Mesenteric fat pad (tissue), 1 donor: ENCODE data around the gene SCYL2. TPM values are rescaled to one million over a fixed set of nuclear protein-coding genes. Genes with fewer than 3 reads are reported as not detected.
"Not testable (repeated sequence)": the region's sequence is repeated elsewhere in the genome, so short reads cannot be mapped to it uniquely, and the experiment has no call there.

Experiments used
- DNase-seq: peaks from one replicate; pipeline ENCODE4 v3.0.0-alpha.2; 2020; ENCODE audit warnings: low spot score
- total RNA-seq: library from RNA; stranded (reverse); fragmentation: NEBNext Ultra II Directional; extraction: Animal tissue kit (Norgen Biotek cat#: 25700); gene quantifications from one replicate; pipeline ENCODE4 v1.2.1, GENCODE V29; 2021
- donor health status: DM: yes; HTN: yes; CAD: no.

The SCYL2 gene
- total RNA-seq, 1 donor from 2014 or later, result 40.0 TPM

DNA sequence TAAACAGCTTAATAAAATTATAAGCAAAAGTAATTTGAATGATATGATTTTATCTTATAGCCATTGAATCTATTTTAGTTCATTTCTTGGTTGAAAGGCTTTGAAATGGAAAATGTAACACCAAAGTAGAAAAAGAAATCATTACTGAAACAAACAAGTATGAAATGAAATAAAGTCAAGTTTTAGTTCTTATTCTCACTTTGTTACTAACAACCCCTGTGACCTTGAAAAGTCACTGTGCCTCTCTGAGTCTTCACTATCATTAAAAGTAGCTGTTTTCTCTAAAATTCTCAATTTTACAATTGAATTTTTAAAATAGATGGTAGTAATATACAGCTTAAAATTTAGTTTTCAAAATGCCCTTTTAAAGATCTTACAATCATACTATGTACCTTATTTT lies 57.5 kb downstream of the SCYL2 start:
- no peak for DNase-seq

DNA sequence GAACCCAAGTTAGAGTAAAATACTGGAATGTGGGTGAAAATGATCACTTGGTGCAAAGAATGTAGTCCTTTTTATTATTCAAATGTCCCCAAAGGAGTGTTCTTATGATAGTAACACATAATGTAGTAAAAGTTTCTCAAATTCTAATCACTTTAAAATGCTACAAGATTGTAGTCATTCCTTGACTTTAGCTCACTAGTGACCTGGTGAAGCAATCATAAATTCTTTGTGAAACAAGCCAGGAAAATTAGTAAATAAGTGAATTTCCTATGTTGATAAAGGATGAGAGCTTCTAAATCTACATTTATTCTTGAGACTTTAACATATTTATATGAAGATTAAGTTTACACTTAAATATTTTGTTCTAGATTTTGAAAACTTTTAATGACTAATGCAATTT lies 59.2 kb downstream of the SCYL2 start:
- no peak for DNase-seq

DNA sequence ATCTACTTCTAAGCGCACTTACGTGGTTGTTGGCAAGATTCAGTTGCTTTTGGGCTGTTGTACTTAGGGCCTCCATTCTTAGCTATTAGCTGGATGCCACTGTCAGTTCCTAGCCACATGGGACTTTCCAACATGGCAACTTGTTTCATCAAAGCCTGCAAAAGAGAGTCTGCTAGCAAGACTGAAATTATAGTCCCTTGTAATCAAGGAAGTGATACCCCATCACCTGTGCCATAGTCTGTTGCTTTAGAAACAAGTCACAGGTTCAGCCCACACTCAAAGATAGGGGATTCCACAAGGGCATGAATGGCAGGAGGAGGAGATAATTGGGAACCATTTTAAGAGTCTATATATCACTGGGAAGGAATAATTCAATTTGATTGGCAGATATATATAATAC lies 62.8 kb downstream of the SCYL2 start:
- no peak for DNase-seq

DNA sequence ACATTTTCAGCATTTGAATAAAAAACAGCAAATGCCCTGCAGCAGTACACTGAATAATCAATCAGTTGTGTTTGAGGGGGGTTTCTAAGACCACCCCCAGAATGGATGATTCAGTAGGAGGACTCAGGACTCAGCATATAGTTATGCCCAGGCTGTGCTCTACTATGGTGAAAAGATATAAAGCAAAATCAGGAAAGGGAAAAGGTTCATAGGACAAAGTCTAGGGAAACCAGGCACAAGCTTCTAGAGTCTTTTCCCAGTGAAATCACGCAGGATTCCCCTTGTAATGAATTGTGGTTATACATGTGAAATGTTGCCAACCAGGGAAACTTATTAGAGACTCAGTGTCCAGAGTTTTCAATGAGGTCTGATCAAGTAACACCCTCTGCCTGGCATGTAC lies 64.9 kb downstream of the SCYL2 start:
- no peak for DNase-seq

DNA sequence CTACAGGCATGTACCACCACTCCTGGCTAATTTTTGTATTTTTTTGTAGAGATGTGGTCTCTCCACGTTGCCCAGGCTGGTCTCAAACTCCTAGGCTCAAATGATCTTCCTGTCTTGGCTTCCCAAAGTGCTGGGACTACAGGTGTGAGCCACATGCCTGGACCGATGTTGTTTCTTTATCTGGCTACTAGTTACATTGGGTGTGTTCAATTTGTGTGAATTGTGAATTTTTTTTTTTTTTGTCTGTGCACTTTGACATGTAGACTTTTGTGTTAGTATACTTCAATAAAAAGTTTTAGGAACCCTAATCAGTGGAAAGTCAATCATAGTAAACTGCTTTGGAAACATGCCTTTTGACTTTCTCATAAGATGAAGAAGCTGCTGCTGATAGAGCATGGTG lies 65.9 kb downstream of the SCYL2 start:
- no peak for DNase-seq

DNA sequence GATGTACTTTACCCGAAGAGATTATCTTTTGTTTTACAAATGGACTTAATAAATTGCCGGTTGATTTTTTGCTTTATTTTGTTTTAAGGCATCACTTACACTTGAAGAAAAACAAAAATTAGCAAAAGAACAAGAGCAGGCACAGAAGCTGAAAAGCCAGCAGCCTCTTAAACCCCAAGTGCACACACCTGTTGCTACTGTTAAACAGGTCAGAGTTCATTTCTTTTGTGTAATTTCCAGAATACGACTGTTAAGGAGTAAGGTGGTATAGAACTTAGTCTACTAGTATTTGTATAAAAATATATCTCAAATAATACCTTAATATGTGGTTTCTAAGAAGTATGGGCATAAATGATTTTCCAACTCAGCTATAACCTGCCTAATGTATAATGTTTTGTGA lies 70.3 kb downstream of the SCYL2 start:
- no peak for DNase-seq

DNA sequence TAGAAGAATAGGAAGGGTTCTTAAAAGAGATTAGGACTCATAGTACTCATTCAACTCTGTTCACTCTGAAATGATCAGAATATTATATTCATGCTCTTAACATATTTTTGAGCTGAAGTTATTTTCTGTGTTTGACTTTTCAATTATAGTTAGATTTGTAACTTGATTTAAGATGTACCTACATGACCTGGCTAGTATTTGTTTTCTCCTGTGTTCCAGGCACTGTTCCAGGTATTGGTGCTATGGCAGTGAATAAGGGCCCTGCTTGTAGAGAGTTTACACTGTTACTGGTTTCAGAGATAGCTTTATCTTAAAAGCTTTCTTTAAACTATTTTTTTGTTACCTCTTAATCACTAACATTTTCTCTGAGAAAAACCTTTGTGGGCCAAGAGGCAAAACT lies 70.8 kb downstream of the SCYL2 start:
- DNase-seq, result no peak

DNA sequence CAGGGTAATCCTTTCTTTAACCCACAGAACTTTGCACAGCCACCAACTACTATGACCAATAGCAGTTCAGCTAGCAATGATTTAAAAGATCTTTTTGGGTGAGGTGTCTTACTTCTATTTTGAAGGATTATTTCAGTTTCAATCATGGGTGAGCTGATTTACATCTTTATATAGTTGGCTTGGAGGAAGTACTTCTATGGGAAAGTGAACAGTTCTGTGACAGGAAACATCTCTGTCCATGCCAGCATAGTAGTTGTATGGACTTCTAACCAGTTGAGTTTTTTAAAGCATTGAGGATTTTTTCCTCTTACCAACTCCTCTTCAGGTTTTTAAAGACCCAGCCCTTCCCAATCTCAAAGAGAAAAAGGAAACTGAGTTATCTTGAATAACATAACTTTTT lies 72.1 kb downstream of the SCYL2 start:
- DNase-seq, result no peak

DNA sequence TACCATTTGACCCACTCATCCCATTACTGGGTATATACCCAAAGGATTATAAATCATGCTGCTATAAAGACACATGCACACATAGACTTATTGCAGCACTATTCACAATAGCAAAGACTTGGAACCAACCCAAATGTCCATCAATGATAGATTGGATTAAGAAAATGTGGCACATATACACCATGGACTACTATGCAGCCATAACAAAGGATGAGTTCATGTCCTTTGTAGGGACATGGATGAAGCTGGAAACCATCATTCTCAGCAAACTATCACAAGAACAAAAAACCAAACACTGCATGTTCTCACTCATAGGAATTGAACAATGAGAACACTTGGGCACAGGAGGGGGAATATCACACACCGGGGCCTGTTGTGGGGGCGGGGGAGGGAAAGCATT lies 75.9 kb downstream of the SCYL2 start:
- DNase-seq, result not testable (repeated sequence)

DNA sequence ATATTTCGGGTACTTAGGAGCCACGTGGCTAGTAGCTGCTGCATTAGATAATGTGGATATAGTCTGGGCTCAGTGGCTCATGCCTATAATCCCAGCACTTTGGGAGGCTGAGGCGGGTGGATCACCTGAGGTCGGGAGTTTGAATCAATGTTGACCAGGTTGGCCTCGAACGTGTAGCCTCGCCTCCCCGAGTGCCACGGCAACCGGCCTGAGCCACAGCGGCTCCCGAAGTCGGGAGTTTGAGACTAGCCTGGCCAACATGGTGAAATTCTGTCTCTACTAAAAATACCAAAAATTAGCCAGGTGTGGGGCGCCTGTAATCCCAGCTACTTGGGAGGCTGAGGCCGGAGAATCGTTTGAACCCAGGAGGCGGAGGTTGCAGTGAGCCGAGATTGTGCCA lies 77.4 kb downstream of the SCYL2 start:
- DNase-seq, result not testable (repeated sequence)

DNA sequence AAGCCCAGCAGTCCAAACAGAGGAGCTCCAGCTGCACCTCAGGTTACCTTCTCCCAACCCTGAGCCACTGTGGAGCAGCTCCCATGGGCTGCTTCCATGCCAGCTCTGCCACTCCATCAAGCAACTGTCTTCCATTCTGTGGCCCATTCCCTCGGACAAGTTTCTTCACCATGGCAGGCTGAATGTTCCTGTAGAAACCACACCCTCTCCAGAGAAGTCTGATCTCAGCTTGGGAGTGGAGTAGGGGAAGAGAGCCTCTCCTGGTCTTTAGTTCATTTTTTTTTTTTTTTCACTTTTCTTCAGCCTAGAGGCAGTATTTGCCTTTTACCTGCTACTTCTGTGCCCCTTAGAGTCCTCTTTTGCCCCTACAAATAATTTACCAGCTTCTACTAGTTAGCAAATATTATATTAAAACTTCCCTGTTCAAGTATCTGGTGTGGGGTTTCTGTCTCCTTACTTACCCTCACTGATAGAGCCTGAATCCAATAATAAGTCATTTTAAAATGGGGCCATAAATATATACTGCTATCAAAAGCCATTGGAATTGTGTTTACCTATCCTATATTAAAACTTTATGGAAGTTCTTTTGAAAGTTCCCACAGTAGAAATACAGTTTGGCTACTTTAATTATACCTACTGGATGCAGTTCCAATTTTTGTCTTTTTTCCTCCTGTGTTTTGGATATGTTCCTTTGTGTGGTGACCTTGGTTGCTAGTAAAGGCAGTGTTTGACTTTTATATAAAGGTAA lies 78.2 kb downstream of the SCYL2 start:
- no peak for DNase-seq

DNA sequence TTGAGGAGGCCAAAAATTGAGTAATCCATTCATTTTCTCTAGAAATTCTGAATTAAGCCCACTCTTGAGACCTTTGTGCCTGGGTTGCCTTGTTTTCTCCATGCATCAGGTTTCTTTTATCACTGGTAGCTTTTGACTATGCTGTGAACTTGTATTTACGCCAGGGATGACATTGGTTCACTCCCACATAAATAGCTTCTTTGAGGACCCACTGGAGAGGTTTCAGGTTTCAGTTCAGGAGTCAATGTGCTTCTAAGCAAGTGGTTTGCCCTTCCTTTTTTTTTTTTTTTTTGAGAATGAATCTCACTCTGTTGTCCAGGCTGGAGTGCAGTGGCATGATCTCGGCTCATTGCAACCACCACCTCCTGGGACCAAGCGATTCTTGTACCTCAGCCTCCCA lies 79.7 kb downstream of the SCYL2 start:
- DNase-seq, result no peak

DNA sequence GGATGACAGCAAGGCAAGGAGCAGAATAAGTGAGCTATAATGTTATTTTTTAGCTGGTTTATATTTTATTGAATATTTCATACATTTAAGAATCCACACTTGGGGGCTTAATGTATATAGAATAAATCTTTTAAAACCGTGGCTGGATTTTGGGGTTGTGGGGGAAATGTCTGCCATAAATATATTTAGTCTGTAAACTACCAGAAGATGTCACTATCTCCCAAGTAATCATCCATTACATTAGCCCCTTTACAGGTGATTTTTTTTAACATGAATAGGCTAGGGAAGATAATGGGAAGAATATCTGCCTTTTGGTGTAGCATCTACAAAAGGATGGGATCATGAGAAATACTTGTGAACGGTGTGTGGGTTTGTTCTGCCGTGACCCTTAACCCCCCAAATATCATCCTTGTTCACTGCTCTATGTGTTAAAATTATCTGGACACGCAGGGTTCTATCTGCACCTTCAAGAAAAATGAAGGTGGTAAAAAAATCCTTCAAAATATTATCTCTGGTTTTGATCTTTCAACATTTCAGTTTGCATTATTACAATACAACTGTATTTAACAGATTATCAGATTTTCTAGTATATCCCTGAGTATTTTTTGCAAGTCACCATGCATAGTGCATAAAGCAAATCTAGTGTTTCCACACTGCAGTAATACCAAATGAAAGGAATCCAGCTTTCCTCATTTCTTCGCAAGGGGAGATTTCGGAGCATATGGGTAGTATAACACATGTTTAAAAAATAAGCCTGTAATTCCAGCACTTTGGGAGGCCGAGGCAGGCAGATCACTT lies 81.9 kb downstream of the SCYL2 start:
- DNase-seq, result no peak

DNA sequence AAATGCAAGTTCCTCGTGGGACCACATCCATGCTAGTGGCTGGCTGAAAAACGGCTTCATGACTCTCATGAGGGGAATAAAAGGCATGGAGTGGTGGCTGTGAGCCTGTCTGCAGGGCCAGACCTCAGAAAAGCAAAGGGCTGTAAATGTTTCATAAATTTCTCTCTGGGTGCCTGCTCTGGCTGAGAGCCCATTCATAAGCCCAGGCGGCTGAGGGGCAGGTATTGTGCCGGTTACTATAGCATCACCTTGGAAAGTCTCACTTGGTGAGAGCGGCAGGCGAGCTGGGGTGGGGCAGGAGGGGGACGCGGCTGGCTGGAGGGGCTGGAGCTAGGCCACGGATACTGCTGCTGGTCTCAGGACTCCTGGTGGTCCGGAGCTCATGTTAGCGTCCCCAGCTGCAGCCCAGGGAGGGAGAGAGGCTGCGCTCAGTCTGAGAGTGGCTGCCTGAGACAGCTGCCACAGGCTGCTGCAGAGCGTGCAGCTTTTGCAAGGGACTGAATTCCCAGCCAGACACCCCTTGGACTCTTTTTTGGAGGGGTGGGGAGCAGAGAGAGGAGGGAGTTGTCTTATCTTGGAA lies 89.8 kb downstream of the SCYL2 start, which contains the start of gene SLC17A8:
Gene SLC17A8, plus strand, starts transcription at position 431 of the 580 bp plus-strand sequence. CDS start 318 bp downstream, outside the sequence.
- DNase-seq, result no peak

DNA sequence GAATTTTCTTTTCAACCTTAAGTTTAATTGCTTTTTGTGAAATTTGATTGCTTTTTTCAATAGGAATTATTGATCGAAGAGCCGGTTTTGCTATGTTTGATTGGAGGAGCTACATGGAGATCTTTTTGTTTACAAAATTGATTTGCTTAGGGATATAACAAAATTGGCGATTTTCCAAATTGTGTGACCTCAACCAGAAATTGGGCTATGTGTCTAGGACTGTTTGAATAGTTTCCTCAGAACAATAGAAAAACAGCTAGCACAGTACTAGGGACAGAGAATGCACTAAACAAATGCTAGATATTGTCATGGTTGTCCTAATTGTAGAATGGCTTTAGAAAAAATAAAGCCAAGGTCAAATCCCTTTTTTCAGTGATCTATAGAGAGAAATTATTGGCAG lies 92.3 kb downstream of the SCYL2 start:
- no peak for DNase-seq

DNA sequence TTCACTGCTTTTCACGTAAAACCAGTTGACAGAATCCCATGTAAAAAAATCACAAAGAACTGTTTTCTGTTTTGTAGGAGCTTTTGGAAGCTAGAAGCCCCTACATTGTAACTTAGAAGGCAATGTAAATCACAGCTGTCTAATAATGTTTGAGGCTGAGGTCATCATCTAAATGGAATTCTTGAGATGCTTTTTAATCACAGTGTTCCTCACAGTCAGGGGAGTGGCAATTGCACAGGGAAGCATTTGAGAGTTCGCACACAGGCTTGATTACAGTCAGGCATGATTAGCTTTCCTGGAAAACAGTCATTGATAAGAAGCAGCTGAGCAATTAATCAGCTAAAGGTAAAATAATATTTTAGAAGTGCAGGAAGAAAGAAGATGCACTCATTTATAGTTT lies 92.8 kb downstream of the SCYL2 start:
- DNase-seq, result no peak

DNA sequence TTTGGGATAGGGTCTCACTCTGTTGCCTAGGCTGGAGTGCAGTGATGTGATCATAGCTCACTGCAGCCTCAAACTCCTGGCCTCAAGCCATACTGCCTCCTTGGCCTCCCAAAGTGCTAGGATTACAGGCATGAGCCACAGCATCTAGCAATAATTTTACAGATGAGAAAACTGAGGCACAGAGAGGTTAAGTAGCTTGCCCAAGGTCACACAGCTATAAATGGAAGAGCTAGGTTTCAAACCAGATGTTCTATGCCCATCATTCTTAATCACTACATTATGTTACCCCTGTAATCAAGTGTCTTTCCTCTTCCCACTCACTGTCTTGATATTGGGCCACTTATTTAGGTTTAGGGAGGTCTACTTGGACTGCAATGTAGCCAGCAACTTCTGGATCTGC lies 93.5 kb downstream of the SCYL2 start:
- DNase-seq, result no peak

DNA sequence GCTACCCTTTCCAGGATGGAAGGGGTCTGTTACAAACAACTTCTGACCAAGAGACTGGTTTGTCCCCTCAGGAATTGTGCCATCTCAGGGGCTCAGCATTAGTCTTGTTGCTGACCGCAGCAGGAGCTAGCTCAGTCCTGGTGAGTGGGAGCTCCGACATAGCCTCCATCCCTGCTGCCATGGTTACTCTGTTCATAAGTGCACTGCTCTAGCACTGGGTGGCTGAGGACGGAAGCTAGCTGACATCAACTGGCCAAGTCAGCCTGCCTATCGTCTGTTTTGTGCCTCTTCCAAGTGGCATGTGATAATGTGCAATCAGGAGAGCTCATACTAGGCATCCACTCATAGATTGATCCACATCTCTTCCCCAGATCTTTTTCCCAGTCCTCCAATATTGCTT lies 97.3 kb downstream of the SCYL2 start:
- DNase-seq, result no peak

DNA sequence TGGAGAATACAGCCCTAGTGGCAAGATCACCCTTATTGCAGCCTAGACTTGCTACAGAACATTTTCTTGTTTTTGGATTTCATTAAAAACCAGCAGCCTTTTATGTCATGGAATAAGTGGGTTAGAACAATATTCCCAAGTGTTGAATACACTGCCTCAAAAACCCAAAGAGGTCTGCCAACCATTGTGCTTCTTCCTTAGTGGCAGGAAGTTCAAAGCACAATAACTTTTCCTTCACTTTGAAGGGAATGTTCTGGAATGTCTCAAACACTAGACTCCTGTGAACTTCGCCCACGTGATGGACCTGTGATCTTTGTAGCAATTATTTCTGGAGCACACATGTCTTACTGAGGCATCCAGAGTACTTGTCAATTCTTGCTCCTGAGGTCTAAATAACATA lies 98.4 kb downstream of the SCYL2 start:
- DNase-seq, result no peak

DNA sequence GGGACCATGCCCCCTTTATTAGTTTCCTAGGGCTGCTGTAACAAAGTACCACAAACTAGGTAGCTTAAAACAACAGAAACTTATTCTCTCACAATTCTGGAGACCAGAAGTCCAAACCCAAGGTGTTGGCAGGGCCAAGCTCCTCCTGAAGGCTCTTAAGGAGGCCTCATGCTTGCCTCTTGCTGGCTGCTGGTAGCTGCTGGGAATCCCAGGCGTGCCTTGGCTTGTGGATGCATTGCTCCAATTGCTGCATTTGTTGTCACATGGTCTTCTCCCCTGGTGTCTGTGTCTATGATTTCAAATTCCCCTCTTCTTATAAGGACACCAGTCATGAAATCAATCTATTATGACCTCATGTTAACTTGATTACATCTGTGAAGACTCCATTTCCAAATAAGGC lies 101.1 kb downstream of the SCYL2 start:
- DNase-seq, result no peak

DNA sequence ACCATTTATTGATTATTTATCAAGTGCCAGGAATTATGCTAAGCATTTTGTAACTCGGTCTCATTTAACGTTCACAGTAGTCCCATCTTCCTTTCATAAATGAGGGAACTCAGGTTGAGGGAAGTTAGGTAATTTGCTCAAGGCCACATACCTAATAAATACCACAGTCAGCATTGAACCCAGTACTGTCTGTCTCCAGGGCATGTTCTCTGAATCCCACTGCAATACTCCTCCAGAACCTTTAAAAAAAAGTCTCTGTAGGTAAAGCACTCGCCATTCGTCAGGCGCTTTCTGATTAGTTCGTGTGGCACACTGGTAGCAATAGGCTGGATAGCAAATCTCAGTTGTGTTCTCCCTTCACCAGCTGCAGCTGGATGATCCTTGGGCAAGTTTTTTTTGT lies 104.2 kb downstream of the SCYL2 start:
- no peak for DNase-seq

DNA sequence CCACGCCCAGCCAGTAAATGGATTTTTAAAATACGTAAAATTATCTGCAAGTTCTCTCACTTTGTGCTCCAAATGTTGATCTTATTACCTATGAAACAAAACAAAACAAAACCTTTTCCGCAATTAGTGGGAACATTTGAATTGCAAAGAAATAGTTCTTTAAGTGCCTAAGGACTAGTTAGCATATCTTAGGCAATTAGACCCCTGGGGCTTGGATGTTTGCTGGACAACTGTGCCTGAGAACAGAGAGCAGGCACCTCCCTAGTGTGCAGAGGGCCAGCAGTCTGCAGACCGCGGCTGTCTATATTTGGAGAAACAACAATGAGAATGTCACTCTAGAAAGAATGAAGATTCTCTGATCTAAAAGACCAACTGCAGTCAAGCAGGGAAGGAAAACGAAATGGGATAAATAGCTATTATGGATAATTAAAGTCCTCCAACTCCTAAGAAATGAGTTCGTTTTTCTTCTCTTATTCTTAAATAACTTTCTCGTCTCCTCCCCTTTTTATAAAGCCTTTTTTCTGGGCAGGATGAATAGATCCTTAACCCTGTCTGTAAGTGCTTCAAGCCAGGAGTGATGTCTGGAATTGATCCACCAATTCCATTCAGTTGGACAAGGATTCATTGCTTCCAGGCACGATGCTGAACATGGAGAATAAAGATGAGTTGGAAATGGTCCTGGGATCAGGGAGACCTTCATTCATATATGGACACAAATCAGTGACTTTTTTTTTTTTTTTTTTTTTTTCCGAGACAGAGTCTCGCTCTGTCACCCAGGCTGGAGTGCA lies 106.1 kb downstream of the SCYL2 start:
- no peak for DNase-seq
